ENCODE results near the gene ADAMTSL3. TPM values are rescaled to one million over a fixed set of nuclear protein-coding genes. Genes with fewer than 3 reads are reported as not detected.

Gene ADAMTSL3
- total and polyA plus RNA-seq, 2 of the 8 experiments (the other 6 are each of a cell fraction or from before 2014, with no cell fraction given) = 0.35 to 1.4 TPM

DNA sequence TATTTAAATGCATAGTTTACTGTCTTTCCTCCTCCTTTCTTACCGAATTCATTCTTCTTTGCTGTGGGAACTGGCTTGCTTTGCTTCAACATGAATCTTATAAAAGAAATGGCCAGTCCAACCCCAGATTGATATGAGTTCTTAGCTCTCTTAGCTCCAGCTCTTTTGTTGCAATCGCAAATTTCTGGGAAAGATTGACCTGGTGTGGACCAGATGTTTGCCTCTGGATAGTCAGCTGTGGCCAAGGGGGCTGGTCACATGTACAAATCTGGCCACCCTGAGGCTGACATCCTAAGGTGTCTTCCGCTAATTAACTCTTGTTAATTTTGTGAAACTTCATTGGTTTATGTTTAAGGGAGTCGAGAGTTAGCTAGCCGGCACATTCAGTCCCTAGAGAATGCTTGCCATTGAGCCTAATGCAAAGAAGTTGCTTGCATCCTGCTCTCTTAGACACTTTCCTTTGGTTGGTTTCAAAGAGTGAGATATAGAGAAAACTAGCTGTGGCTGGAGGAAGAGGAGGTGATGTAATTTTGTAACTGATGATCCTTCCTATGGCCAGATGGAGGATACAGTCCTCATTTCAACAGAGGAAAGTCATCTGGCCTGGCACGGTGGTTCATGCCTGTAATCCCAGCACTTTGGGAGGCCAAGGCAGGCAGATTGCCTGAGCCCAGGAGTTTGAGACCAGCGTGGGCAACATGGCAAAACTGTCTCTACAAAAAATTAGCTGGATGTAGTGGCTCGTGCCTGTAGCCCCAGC, 162.4 kb downstream of the ADAMTSL3 start:
- H3K23ac ChIP-seq (ENCODE audit: insufficient read length) = no peak overlapping the region
- H2BK15ac ChIP-seq (ENCODE audit: low read length) = no peak overlapping the region
- no peak overlapping the region for H4K91ac ChIP-seq (replicated peaks; ENCODE audit: insufficient read length, low read length)
- H2BK12ac ChIP-seq (ENCODE audit: low read depth, low read length) = no peak overlapping the region
- H3K4me2 ChIP-seq (ENCODE audit: insufficient read depth in 1 of 2, low read depth in 2 of 2, low read length in 2 of 2) = no peak overlapping the region
- no peak overlapping the region for H2BK5ac ChIP-seq (ENCODE audit: low read depth, low read length)
- no peak overlapping the region for H3K9ac ChIP-seq (replicated peaks in 1 of 4; ENCODE audit: extremely low read depth in 1 of 4, low read depth in 3 of 4, low read length in 3 of 4)
- H4K5ac ChIP-seq (ENCODE audit: insufficient read length, low read depth, low read length) = no peak overlapping the region
- H3K79me2 ChIP-seq (ENCODE audit: control insufficient read depth in 1 of 2, insufficient read depth in 2 of 2, low read length in 2 of 2) = no peaks in the 10 kb centered on the region
- CTCF ChIA-PET (ENCODE audit: partially characterized antibody) = interaction anchor here (1.7 kb wide), 1 partner anchor 20 kb away, joined by 7 read pairs; no protein-coding TSS in a partner anchor
- no peak overlapping the region for H3K14ac ChIP-seq (ENCODE audit: insufficient read length)
- no peak overlapping the region for H3K27ac ChIP-seq (ENCODE audit: low read depth, low read length)
- no peak overlapping the region for H3K4me3 ChIP-seq (ENCODE audit: extremely low read depth in 1 of 4, insufficient read depth in 2 of 4, low read depth in 3 of 4, low read length in 4 of 4)
- H3K9me3 ChIP-seq (ENCODE audit: insufficient read depth in 2 of 2, low read depth in 1 of 2, low read length in 1 of 2) = no peaks in the 10 kb centered on the region
- FAIRE-seq = no peak
- no peak for DNase-seq (ENCODE audit: low read depth in 1 of 2, low spot score in 2 of 2)
- POLR2A ChIA-PET (ENCODE audit: partially characterized antibody) = no interaction called here
- no peaks in the 10 kb centered on the region for H3K4me1 ChIP-seq (replicated peaks in 1 of 4; ENCODE audit: control insufficient read depth in 3 of 4, insufficient read depth in 4 of 4, low read length in 3 of 4)
- no peak overlapping the region for H2BK120ac ChIP-seq (replicated peaks; ENCODE audit: low read depth, low read length)
- H3K4ac ChIP-seq (replicated peaks; ENCODE audit: insufficient read length, low read depth, low read length) = no peak overlapping the region
- H3K56ac ChIP-seq (replicated peaks; ENCODE audit: insufficient read length, low read depth, low read length) = no peak overlapping the region
- no peak overlapping the region for H4K8ac ChIP-seq (ENCODE audit: extremely low read depth, insufficient read depth, low read length)
- no peaks in the 10 kb centered on the region for H3K36me3 ChIP-seq (ENCODE audit: control insufficient read depth in 2 of 4, insufficient read depth in 4 of 4, low read length in 3 of 4)
- whole genome bisulfite sequencing, 2 experiments (ENCODE audit: extremely low coverage in 1 of 2, insufficient coverage in 1 of 2, insufficient read length in 1 of 2, insufficient replicate concordance in 2 of 2, low coverage in 1 of 2, low lambda C conversion rate in 2 of 2, missing lambda C conversion rate in 1 of 2) = 92% methylated on average over 8 of the region's 8 CpGs; no CpG with 5 or more reads in 1 of the 2 experiments
- no peak overlapping the region for H2AK5ac ChIP-seq (ENCODE audit: low read depth, low read length)
- no peak overlapping the region for H2BK20ac ChIP-seq (ENCODE audit: low read length)
- no peaks in the 10 kb centered on the region for H3K27me3 ChIP-seq (replicated peaks in 1 of 4; ENCODE audit: control insufficient read depth in 3 of 4, extremely low read depth in 1 of 4, insufficient read depth in 3 of 4, low read length in 3 of 4)
- no peaks in the 10 kb centered on the region for H3K23me2 ChIP-seq (ENCODE audit: low read depth, low read length)
- no peak overlapping the region for H3K18ac ChIP-seq (ENCODE audit: extremely low read depth, low read length)
- no peaks in the 10 kb centered on the region for H4K20me1 ChIP-seq (replicated peaks in 1 of 2; ENCODE audit: control insufficient read depth in 1 of 2, insufficient read depth in 2 of 2, low read length in 2 of 2)
- no peak overlapping the region for H2AFZ ChIP-seq (ENCODE audit: low read length)
- no peaks in the 10 kb centered on the region for H3K79me1 ChIP-seq (ENCODE audit: low read depth, low read length)
- TF ChIP-seq TAF7 (optimal IDR thresholded peaks at IDR 0.05; ENCODE audit: borderline replicate concordance, low read depth, low read length) = no peak
- no peak for TF ChIP-seq SIX5 (IDR thresholded peaks at IDR 0.05; ENCODE audit: low read depth, low read length)
- TF ChIP-seq CBX8 (IDR thresholded peaks at IDR 0.05; ENCODE audit: borderline replicate concordance, low read depth, low read length) = no peak
- no peak for TF ChIP-seq SIN3A (conservative IDR thresholded peaks at IDR 0.05 in 1 of 2, IDR thresholded peaks at IDR 0.05 in 1 of 2; ENCODE audit: low read depth in 1 of 2, low read length in 2 of 2)
- TF ChIP-seq KDM1A (IDR thresholded peaks at IDR 0.05; ENCODE audit: borderline replicate concordance, low read length) = no peak
- TF ChIP-seq EZH2 (IDR thresholded peaks at IDR 0.05; ENCODE audit: low read depth, low read length, severe bottlenecking) = no peak
- no peak for TF ChIP-seq KDM4A (IDR thresholded peaks at IDR 0.05; ENCODE audit: low read depth, low read length, severe bottlenecking)
- no peak for TF ChIP-seq CTBP2 (IDR thresholded peaks at IDR 0.05; ENCODE audit: borderline replicate concordance, insufficient read depth, insufficient read length, low read length)
- TF ChIP-seq CHD1 (IDR thresholded peaks at IDR 0.05; ENCODE audit: low read depth, low read length) = no peak
- no peak for TF ChIP-seq BCL11A (IDR thresholded peaks at IDR 0.05; ENCODE audit: low read depth in 2 of 2, low read length in 2 of 2)
